Erythroblast (primary cell): Measurements from ENCODE around the gene HMGA1.

ENCODE experiments used
- GATA1 ChIP-seq: IDR thresholded peaks from 2 replicates; pipeline ENCODE4 v1.6.1; 2011; ENCODE audit warnings: low read depth, mild to moderate bottlenecking, control low read depth, low read length, moderate library complexity
- POLR2A ChIP-seq: IDR thresholded peaks from 2 replicates; pipeline ENCODE4 v1.6.1; 2011; ENCODE audit warnings: mild to moderate bottlenecking, low read length

DNA sequence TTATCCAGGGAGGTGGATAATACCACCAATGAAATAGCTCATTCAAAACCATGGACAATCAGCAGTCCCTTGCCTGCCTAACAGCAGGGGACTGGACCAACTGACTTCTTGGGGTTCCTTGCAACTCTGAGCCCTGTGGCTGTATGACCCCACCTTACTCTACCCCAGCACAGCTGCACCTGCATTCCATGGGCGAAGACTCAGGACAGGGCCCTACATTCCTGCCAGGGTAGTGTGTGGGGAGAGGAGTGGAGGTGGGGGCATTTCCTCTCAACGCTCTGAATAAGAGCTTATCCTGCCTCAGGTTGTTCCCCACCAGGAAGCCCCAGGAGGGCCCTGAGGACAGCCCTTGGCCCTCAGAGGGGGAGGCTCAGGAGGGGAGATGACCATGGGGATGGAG is 30.8 kb upstream of the HMGA1 start:
- no peak for TF ChIP-seq POLR2A
- TF ChIP-seq GATA1: no peak
